GM12878 (cell line): Measurements from ENCODE around the gene MRPL2. TPM values are rescaled to one million over a fixed set of nuclear protein-coding genes. Genes with fewer than 3 reads are reported as not detected.

Experiments used
- ASH2L ChIP-seq: fragments of 300-600, 200-600 bp; sonication (generic); IDR thresholded peaks from 2 replicates; pipeline ENCODE4 v1.6.1; 2017; ENCODE audit warnings: low read depth, mild to moderate bottlenecking, borderline replicate concordance
- CBFB ChIP-seq: IDR thresholded peaks from 2 replicates; pipeline ENCODE4 v1.6.1; 2016; ENCODE audit warnings: antibody characterized with exemption, low read depth
- CREB1 ChIP-seq: IDR thresholded peaks from 2 replicates; pipeline ENCODE4 v1.6.1; 2012; ENCODE audit warnings: low read depth, mild to moderate bottlenecking, inconsistent platforms
- EGR1 ChIP-seq, 2 experiments: IDR thresholded peaks; 1 replicate in 1 of 2; 2 replicates in 1 of 2; pipeline ENCODE4 v1.6.1; 2011 to 2012; ENCODE audit warnings: low read depth in 2 of 2, low read length in 2 of 2, borderline replicate concordance in 1 of 2, mild to moderate bottlenecking in 1 of 2, moderate library complexity in 1 of 2
- ETV6 ChIP-seq, 2 experiments: fragments of 450-650 bp in 1 of 2; IDR thresholded peaks in 1 of 2; conservative IDR thresholded peaks in 1 of 2; 2 replicates each; pipeline ENCODE4 v1.6.1; 2014; ENCODE audit warnings: antibody characterized with exemption in 1 of 2, borderline replicate concordance in 1 of 2, low read depth in 1 of 2, mild to moderate bottlenecking in 1 of 2, moderate library complexity in 1 of 2
- IRF3 ChIP-seq: fragments of 450-650 bp; IDR thresholded peaks from 2 replicates; pipeline ENCODE4 v1.6.1; 2014; ENCODE audit warnings: mild to moderate bottlenecking
- JUND ChIP-seq: IDR thresholded peaks from 2 replicates; pipeline ENCODE4 v1.6.1; 2012; ENCODE audit warnings: low read depth, mild to moderate bottlenecking, low read length, improper control_type of control experiment, moderate library complexity
- NKRF ChIP-seq: fragments of 450-650 bp; conservative IDR thresholded peaks from 2 replicates; pipeline ENCODE4 v1.6.1; 2017; ENCODE audit warnings: mild to moderate bottlenecking, moderate library complexity
- NR2C2 ChIP-seq: IDR thresholded peaks from 2 replicates; pipeline ENCODE4 v1.6.1; 2011; ENCODE audit warnings: borderline replicate concordance, low read depth; ENCODE audit not compliant: control insufficient read depth, insufficient read length
- PBX3 ChIP-seq: IDR thresholded peaks from 2 replicates; pipeline ENCODE4 v1.6.1; 2011; ENCODE audit warnings: mild to moderate bottlenecking, low read depth, low read length, moderate library complexity; ENCODE audit not compliant: insufficient replicate concordance
- PML ChIP-seq: IDR thresholded peaks from 2 replicates; pipeline ENCODE4 v1.6.1; 2012; ENCODE audit warnings: low read length, inconsistent platforms
- SMAD1 ChIP-seq: fragments of 450-650 bp; IDR thresholded peaks from 2 replicates; pipeline ENCODE4 v1.6.1; 2018; ENCODE audit warnings: mild to moderate bottlenecking, low read depth; ENCODE audit not compliant: partially characterized antibody
- SPI1 ChIP-seq: IDR thresholded peaks from 2 replicates; pipeline ENCODE4 v1.6.1; 2011; ENCODE audit warnings: low read depth, mild to moderate bottlenecking, low read length, moderate library complexity, borderline replicate concordance; ENCODE audit not compliant: insufficient read depth
- TAF1 ChIP-seq: IDR thresholded peaks from 2 replicates; pipeline ENCODE4 v1.6.1; 2011; ENCODE audit warnings: mild to moderate bottlenecking, low read depth, low read length, borderline replicate concordance
- ZBED1 ChIP-seq: IDR thresholded peaks from 2 replicates; pipeline ENCODE4 v1.6.1; 2016; ENCODE audit warnings: borderline replicate concordance
- ZNF687 ChIP-seq: fragments of 450-650 bp; IDR thresholded peaks from 2 replicates; pipeline ENCODE4 v1.6.1; 2017; ENCODE audit warnings: mild to moderate bottlenecking, moderate library complexity
- polyA plus RNA-seq, 11 experiments: library from polyadenylated mRNA; depleted of rRNA in 4 of 11; unstranded in 6 of 11; stranded (reverse) in 5 of 11; fragments of >200 nt; fragmentation: Nextera tagmentation in 4 of 11; fragmentation: Illumina TruSeq in 1 of 11; extraction: Ambion mirVana in 4 of 11; extraction: Trizol in 1 of 11; gene quantifications; 1 replicate in 1 of 11; 2 replicates in 10 of 11; pipeline versions ENCODE4 v1.2.1 to v1.2.3, GENCODE V29; 2011 to 2016; ENCODE audit warnings: inconsistent platforms in 2 of 11, missing spikeins in 2 of 11, low read depth in 1 of 11
- total RNA-seq, 4 experiments: library from RNA; depleted of rRNA in 3 of 4; stranded (reverse); fragments of >200 nt in 3 of 4; fragmentation: Illumina TruSeq in 1 of 4; extraction: Trizol in 1 of 4; gene quantifications; 2 replicates each; pipeline versions ENCODE4 v1.2.1 to v1.2.3, GENCODE V29; 2013 to 2021
- TF ChIP-seq, protein P1 (sequence below): IDR thresholded peaks from 2 replicates; pipeline ENCODE4 v1.6.1; 2012; ENCODE audit warnings: low read depth, low read length, improper control_type of control experiment

MRPL2 gene
- total and polyA plus RNA-seq, 10 of the 15 experiments (the other 5 are each of a cell fraction or from before 2014, with no cell fraction given): 29.7 to 125 (median 50.2) TPM

DNA sequence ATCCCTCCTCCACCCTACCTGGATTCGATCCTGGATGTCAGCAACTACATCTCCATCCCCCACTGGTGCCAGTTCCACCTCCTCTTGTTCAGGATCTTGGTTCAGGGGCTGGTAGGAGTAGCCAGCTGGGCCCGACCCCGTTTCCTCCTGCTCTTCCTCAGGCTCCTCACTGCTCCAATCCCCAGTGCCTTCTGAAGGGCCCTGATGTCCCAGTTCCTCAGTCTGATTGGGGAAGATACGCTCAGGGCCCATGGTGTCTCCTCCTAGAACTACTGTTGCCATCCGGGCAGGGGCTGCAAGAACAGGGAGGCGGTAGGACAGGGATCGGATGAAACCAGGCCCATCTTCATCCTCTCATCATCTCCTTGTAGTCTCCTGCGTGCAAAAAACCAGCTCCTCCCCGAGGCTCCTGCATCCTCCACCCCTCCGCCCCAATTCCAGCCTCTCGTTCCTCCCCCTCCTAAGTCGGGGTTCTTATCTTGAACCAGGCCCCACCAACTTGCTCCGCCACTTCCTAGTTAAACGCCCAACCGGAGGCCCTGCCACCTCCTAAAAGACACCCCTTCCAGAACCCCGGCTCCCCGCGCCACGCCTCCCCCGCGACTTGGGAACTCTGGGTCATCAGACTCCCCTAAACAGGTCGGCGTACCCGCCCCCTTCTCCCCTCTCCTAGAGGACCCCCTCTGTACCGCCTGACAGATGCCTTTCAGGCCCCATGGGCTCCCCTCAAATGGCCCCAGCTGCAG is 46.0 kb downstream of the MRPL2 start (continued):
- TF ChIP-seq PML (no peak; the same call in 1 of the 2 replicates), IRF3 (no peak), ZBED1 (no peak), NR2C2 (no peak), SMAD1 (no peak), PBX3 (no peak), JUND (no peak), ASH2L (no peak), CREB1 (no peak), ZNF687 (no peak), SPI1 (peak; percentile 6; the same call in 1 of the 2 replicates), NKRF (peak; percentile 71), ETV6 (conservative IDR thresholded peaks at IDR 0.05 in 1 of 2, IDR thresholded peaks at IDR 0.05 in 1 of 2; ENCODE audit: borderline replicate concordance in 1 of 2, low read depth in 1 of 2) (no peak), CBFB (no peak), EGR1 (IDR thresholded peaks at IDR 0.05; ENCODE audit: borderline replicate concordance in 1 of 2, low read depth in 2 of 2, low read length in 2 of 2) (peak in 1 of 2 experiments; percentile 18; a peak in 1 of 3 replicates), TAF1 (no peak)
- TF ChIP-seq, protein P1, sequence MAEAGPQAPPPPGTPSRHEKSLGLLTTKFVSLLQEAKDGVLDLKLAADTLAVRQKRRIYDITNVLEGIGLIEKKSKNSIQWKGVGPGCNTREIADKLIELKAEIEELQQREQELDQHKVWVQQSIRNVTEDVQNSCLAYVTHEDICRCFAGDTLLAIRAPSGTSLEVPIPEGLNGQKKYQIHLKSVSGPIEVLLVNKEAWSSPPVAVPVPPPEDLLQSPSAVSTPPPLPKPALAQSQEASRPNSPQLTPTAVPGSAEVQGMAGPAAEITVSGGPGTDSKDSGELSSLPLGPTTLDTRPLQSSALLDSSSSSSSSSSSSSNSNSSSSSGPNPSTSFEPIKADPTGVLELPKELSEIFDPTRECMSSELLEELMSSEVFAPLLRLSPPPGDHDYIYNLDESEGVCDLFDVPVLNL: no peak
